Liver (tissue), 9 donors: ENCODE measurements around the gene SAFB2. TPM values are rescaled to one million over a fixed set of nuclear protein-coding genes. Genes with fewer than 3 reads are reported as not detected.

Source experiments
- DNase-seq: peaks from one replicate; pipeline ENCODE4 v3.0.0-alpha.2; 2017; ENCODE audit warnings: low spot score
- H3K27ac ChIP-seq, 2 donors: one replicate each; pipeline ENCODE4 v1.7.0; 2013; ENCODE audit warnings: inconsistent platforms in 2 of 2, low read length in 2 of 2, control low read depth in 1 of 2, low read depth in 1 of 2, mild to moderate bottlenecking in 1 of 2
- H3K27me3 ChIP-seq, 4 donors: one replicate each; pipeline versions ENCODE4 v1.6.1 to v1.7.0; 2013; ENCODE audit warnings: low read length in 3 of 4, inconsistent platforms in 1 of 4, mild to moderate bottlenecking in 1 of 4, moderate library complexity in 1 of 4; ENCODE audit not compliant: control insufficient read depth in 4 of 4, insufficient read depth in 4 of 4
- H3K36me3 ChIP-seq, 4 donors: one replicate each; pipeline versions ENCODE4 v1.6.1 to v1.7.0; 2013; ENCODE audit warnings: low read length in 3 of 4, mild to moderate bottlenecking in 3 of 4, low read depth in 1 of 4, moderate library complexity in 1 of 4; ENCODE audit not compliant: control insufficient read depth in 4 of 4, insufficient read depth in 3 of 4
- H3K4me1 ChIP-seq, 4 donors: one replicate each; pipeline versions ENCODE4 v1.6.1 to v1.7.0; 2013; ENCODE audit warnings: low read length in 3 of 4, mild to moderate bottlenecking in 3 of 4, moderate library complexity in 1 of 4; ENCODE audit not compliant: control insufficient read depth in 4 of 4, insufficient read depth in 4 of 4
- H3K4me3 ChIP-seq, 3 donors: one replicate each; pipeline versions ENCODE4 v1.6.1 to v1.7.0; 2013; ENCODE audit warnings: low read length in 3 of 3, control low read depth in 1 of 3, low read depth in 1 of 3, mild to moderate bottlenecking in 1 of 3
- H3K9ac ChIP-seq, 2 donors: one replicate each; pipeline ENCODE4 v1.7.0; 2013; ENCODE audit warnings: low read length in 2 of 2, mild to moderate bottlenecking in 2 of 2, moderate library complexity in 2 of 2, control low read depth in 1 of 2, low read depth in 1 of 2
- H3K9me3 ChIP-seq, 4 donors: one replicate each; pipeline versions ENCODE4 v1.6.1 to v1.7.0; 2013; ENCODE audit warnings: low read length in 3 of 4; ENCODE audit not compliant: control insufficient read depth in 4 of 4
- ATF3 ChIP-seq: IDR thresholded peaks from 2 replicates; pipeline ENCODE4 v1.6.1; 2016; ENCODE audit warnings: antibody characterized with exemption
- CTCF ChIP-seq: fragments of 150-350 bp; IDR thresholded peaks from 2 replicates; pipeline ENCODE4 v1.5.1; 2017; ENCODE audit warnings: improper control_type of control experiment, low read depth, low read length; ENCODE audit not compliant: missing input control
- EGR1 ChIP-seq, 2 donors: IDR thresholded peaks; 2 replicates each; pipeline ENCODE4 v1.6.1; 2016 to 2018; ENCODE audit warnings: antibody characterized with exemption in 2 of 2, low read depth in 2 of 2
- FOXA1 ChIP-seq: IDR thresholded peaks from 2 replicates; pipeline ENCODE4 v1.6.1; 2016; ENCODE audit warnings: antibody characterized with exemption
- FOXA2 ChIP-seq: IDR thresholded peaks from 2 replicates; pipeline ENCODE4 v1.6.1; 2016; ENCODE audit warnings: antibody characterized with exemption
- GABPA ChIP-seq, 2 donors: IDR thresholded peaks in 1 of 2; conservative IDR thresholded peaks in 1 of 2; 2 replicates each; pipeline ENCODE4 v1.6.1; 2016; ENCODE audit warnings: antibody characterized with exemption in 2 of 2, mild to moderate bottlenecking in 1 of 2, moderate library complexity in 1 of 2
- HNF4A ChIP-seq, 2 donors: conservative IDR thresholded peaks; 2 replicates each; pipeline ENCODE4 v1.6.1; 2016; ENCODE audit warnings: antibody characterized with exemption in 2 of 2, mild to moderate bottlenecking in 2 of 2
- HNF4G ChIP-seq: IDR thresholded peaks from 2 replicates; pipeline ENCODE4 v1.6.1; 2016; ENCODE audit warnings: antibody characterized with exemption
- JUND ChIP-seq, 2 donors: IDR thresholded peaks; 2 replicates each; pipeline ENCODE4 v1.6.1; 2016; ENCODE audit warnings: antibody characterized with exemption in 2 of 2
- MAX ChIP-seq: IDR thresholded peaks from 2 replicates; pipeline ENCODE4 v1.6.1; 2016; ENCODE audit warnings: antibody characterized with exemption
- NR2F2 ChIP-seq: IDR thresholded peaks from 2 replicates; pipeline ENCODE4 v1.6.1; 2016; ENCODE audit warnings: antibody characterized with exemption
- RAD21 ChIP-seq, 2 donors: IDR thresholded peaks; 2 replicates each; pipeline ENCODE4 v1.6.1; 2016; ENCODE audit warnings: antibody characterized with exemption in 2 of 2, mild to moderate bottlenecking in 2 of 2
- REST ChIP-seq: IDR thresholded peaks from 2 replicates; pipeline ENCODE4 v1.6.1; 2016; ENCODE audit warnings: antibody characterized with exemption, mild to moderate bottlenecking
- RXRA ChIP-seq, 2 donors: IDR thresholded peaks; 2 replicates each; pipeline ENCODE4 v1.6.1; 2017 to 2018; ENCODE audit warnings: antibody characterized with exemption in 2 of 2, mild to moderate bottlenecking in 1 of 2
- SP1 ChIP-seq: IDR thresholded peaks from 2 replicates; pipeline ENCODE4 v1.6.1; 2018; ENCODE audit warnings: antibody characterized with exemption, mild to moderate bottlenecking
- TAF1 ChIP-seq: conservative IDR thresholded peaks from 2 replicates; pipeline ENCODE4 v1.6.1; 2016; ENCODE audit warnings: antibody characterized with exemption, mild to moderate bottlenecking
- YY1 ChIP-seq: IDR thresholded peaks from 2 replicates; pipeline ENCODE4 v1.6.1; 2016; ENCODE audit warnings: antibody characterized with exemption, mild to moderate bottlenecking
- ZBTB33 ChIP-seq: IDR thresholded peaks from 2 replicates; pipeline ENCODE4 v1.6.1; 2016; ENCODE audit warnings: antibody characterized with exemption
- WGBS: extraction: QIAGEN DNeasy Blood & Tissue Kit; methylation state at CpG from one replicate; pipeline ENCODE4 v1.1.7; 2013; 5-methylcytosine and 5-hydroxymethylcytosine counted together
- polyA plus RNA-seq, 2 donors: library from polyadenylated mRNA; stranded (reverse) in 1 of 2; unstranded in 1 of 2; fragments of 200-250 nt in 1 of 2; fragments of >200 nt in 1 of 2; fragmentation: Nextera tagmentation in 1 of 2; extraction: Ambion mirVana in 1 of 2; gene quantifications; one replicate each; pipeline versions ENCODE4 v1.2.1 to v1.2.3, GENCODE V29; 2013 to 2015
- total RNA-seq, 2 donors: library from RNA; depleted of rRNA; stranded (reverse); fragments of >200 nt; gene quantifications; one replicate each; pipeline ENCODE4 v1.2.3, GENCODE V29; 2014
- donor health status: healthy.
- donor health status: healthy.
- donor health status: healthy.
- donor health status: healthy.
- donor health status: healthy.

SAFB2 gene
- total and polyA plus RNA-seq, 4 donors: 18.7 to 57.8 (median 28.5) TPM

GRCh38 chr19:5564930-5565329, 57.6 kb downstream of the SAFB2 start (continued):
- TF ChIP-seq REST (no peak), EGR1 (IDR thresholded peaks at IDR 0.05; ENCODE audit: low read depth in 2 of 2) (no peak)

- Histone ChIP-seq H3K27me3 (peaks cover 0 to 5% (median 2%) of the 10 kb centered on the region in 4 donors), H3K36me3 (no peaks in the 10 kb centered on the region), H3K9me3 (peaks cover 4 to 9% (median 6%) of the 10 kb centered on the region in 4 donors), H3K4me3 (no peak overlapping the region), H3K9ac (no peak overlapping the region), H3K4me1 (peaks cover 0 to 1% (median 0%) of the 10 kb centered on the region in 4 donors), H3K27ac (no peak overlapping the region)
- DNase-seq: no peak
- WGBS: 52% methylated on average over 14 of the region's 14 CpGs
- TF ChIP-seq RXRA (IDR thresholded peaks at IDR 0.05) (no peak), ATF3 (no peak), NR2F2 (no peak), ZBTB33 (no peak), JUND (IDR thresholded peaks at IDR 0.05) (no peak), GABPA (IDR thresholded peaks at IDR 0.05 in 1 of 2, conservative IDR thresholded peaks at IDR 0.05 in 1 of 2) (no peak), HNF4A (conservative IDR thresholded peaks at IDR 0.05) (no peak), RAD21 (IDR thresholded peaks at IDR 0.05) (no peak), CTCF (no peak), YY1 (no peak), REST (no peak), FOXA2 (no peak), TAF1 (no peak), HNF4G (no peak), MAX (no peak), FOXA1 (no peak), SP1 (no peak)
Measured at GRCh38 chr19:5563935-5564612, 58.5 kb downstream of the SAFB2 start.
